Stimulated activated CD8-positive, alpha-beta memory T cell treated with anti-CD3 and anti-CD28 coated beads, Interleukin-4, amount 100 ng/mL, for 48 hours (primary cell): Measurements from ENCODE around the gene LIPG.
"Not testable (repeated sequence)": the region's sequence is repeated elsewhere in the genome, so short reads cannot be mapped to it uniquely, and the experiment has no call there.

Experiments used
- DNase-seq: peaks from one replicate; pipeline ENCODE4 v3.0.0-alpha.2; 2020

The LIPG gene

DNA sequence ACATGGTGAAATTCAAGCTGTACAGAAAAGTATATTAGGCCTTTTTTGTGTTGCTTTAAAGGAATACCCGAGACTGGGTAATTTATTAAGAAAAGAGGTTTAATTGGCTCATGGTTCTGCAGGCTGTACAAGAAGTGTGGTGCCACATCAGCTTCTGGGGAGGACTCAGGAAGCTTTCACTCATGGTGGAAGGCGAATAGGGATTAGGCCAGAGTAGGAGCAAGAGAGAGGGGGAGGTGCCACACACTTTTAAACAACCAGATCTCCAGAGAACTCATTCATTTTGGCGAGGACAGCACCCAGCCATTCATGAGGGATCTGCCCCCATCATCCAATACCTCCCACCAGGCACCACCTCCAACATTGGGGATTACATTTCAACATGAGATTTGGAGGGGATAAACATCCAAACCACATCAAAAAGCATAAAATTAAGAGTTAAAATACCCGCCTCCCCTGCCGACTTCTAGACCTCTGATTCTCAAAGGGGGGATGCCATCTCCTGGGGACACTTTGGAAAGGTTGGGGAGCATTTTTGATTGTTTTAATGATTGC lies 15.1 kb upstream of the LIPG start:
- no peak for DNase-seq

DNA sequence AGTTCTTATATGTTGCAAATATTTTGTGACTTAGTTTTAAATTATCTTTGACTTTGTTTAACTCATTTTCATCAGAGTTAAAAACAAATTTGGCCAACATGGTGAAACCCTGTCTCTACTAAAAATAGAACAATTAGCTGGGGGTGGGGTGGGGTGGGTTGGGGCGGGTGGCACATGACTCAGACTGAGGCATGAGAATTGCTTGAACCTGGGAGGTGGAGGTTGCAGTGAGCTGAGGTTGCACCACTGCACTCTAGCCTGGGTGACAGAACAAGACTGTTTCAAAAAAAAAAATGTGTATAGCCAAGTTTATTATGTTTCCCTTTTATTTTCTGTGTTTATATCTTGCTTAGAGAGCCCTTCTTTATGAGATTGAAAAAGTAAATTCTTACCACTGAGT lies 14.2 kb upstream of the LIPG start:
- no peak for DNase-seq

- DNase-seq, result no peak
Measured at GRCh38 chr18:49548229-49548636, 13.6 kb upstream of the LIPG start.

DNA sequence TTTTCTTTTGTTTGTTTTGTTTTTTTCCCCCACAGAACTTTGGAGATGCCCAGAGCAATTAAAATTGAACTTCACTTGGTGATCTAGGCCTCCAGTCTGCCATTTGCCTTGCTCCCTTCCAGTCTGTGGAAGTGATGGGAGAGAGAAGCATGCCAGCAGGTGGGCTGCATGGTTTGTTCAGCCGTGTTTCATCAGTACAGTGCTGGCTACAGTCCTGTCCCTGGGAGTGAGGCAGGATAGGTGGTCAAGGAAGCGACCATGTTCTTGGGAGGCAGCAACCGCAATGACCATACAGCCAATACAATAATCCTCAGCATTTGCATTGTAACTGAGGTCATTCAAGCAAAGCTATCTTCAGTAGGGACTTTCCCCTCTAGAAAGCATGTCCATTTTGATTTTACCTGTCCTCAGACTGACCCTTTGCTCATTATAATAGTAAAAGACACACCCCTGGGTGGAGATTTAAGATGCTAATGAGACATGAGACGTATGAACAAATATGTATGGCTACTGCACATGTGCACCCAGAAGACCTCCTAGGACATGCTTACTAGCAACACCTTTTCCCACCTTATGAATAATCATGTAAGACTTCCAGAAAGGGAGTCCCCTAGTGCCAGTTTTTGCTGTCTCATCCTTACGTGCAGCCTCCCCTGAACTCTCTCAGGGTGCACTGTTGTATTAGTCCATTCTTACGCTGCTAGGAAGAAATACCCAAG lies 11.1 kb upstream of the LIPG start:
- DNase-seq, result no peak

DNA sequence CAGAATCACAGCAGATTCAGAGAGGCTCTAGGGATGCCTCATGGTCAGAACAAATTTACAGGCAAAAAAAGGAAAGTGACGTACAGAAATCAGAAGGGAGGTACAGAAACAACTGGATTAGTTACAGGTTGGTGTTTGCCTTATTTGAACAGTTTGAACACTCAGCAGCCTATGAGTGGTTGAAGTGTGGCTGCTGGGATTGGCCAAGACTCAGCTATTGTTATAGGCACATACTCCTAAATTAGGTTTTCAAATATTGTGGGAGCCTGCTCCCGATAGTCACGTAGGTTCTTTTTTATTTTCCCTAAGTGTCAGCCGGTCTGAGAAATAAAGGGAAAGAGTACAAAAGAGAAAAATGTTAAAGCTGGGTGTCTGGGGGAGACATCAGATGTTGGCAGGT lies 8.9 kb upstream of the LIPG start:
- DNase-seq, result no peak

DNA sequence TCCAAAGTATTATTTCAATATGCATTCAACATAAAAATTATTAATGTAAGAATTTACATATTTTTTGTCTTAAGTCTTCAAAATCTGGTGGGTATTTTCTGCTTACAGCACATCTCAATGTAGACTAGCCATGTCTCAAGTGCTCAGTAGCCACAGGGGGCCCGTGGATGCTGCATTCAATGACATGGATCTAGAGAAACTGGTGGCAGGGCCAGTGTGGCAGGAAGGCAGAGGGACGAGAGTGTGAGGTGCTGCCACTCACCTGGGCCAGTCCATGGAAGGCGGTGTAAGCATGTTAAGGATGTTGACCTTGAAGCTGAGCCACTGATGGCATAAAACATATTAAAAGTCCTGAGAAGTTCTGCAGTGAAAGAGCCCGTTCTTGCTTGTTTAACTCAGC lies 6.2 kb upstream of the LIPG start:
- DNase-seq, result no peak

GRCh38 chr18:49558356-49558755 lies 3.5 kb upstream of the LIPG start:
- DNase-seq, result no peak

DNA sequence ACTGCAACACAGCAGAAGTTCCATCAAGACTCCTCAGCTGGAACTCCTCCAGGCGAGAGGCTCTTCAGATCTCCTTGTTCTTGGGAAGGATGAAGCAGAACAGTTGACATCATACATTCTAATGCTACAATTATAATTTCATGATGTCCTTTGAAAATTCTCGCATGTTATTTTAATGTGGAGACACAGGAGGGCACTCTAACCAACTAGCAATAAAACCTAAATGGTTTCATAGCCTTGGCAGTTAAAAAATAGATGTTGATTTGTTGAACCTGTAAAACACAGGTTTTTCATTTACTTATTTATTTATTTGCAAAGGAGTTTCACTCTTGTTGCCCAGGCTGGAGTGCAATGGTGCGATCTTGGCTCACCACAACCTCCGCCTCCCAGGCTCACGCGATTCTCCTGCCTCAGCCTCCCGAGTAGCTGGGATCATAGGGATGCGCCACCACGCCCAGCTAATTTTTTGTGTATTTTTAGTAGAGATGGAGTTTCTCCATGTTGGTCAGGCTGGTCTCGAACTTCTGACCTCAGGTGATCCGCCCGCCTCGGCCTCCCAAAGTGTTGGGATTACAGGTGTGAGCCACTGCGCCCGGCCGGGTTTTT lies 2.4 kb upstream of the LIPG start:
- DNase-seq, result not testable (repeated sequence)

GRCh38 chr18:49560277-49560623 lies 1.6 kb upstream of the LIPG start:
- DNase-seq, result no peak

DNA sequence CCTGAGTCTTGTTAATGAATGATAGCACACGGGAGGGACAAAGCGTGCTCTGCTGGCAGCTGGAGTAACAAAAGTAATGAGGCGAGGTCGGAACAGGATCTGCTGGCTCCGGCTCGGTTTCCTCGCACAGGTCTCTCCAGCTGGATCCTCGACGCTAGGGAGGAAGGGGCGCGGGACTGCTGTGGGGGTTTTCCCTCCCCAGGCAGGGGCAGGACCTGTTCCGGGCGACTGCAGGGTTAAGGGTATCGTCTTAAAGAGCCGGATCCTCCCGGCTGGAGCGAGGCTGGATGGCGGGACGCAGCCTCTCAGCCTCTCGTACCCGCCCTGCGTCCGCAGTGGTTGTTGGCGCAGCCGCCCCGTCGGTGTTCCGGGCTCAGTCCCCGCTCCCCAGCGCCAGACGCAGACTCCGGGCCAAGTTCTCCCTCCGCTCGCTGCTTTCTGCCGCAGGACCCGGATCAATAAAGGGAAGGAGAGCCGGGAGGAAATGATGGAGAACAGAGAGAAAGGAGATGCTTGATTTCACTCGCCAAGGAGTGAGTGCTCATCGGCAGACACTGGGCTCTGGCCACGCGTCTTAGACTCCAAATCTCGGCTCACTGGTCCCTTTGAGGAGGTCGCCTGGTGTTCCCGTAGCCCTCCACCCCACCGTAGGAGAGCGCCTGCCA lies 1.1 kb upstream of the LIPG start:
- no peak for DNase-seq

DNA sequence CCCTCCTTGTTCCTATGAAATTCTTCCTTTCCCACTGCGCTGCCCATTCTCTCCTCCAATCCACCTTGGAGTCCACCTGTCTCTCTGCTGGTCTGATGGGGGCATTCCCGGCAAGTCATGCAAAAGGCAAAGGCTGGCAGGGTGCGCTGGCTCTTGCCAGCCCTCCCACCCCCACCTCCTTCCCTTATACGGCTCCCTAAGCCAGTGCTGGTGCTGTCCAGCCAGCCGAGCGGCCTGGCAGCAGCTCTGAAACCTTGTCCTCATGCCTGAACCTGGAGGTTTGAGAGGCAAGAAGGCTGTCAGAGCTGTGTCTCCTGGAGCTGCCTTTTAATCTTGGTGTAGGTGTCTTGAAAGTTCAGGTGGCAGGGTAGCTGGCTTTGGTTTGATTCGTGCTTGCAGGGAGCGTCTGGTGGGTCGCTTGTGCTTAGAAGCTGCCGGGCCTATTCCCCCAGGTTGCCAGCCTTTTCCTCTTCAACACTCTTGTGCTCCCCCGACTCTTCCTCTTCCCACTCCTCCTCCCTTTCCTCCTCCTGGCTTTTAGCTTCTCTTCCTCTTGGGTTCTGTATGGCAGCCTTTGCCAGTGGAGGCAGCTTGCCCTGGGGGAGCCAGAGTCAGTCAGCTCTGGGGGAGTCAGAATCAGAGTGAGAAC lies 748 bp downstream of the LIPG start:
- no peak for DNase-seq

GRCh38 chr18:49563130-49563540 lies 1.3 kb downstream of the LIPG start:
- DNase-seq, result no peak

DNA sequence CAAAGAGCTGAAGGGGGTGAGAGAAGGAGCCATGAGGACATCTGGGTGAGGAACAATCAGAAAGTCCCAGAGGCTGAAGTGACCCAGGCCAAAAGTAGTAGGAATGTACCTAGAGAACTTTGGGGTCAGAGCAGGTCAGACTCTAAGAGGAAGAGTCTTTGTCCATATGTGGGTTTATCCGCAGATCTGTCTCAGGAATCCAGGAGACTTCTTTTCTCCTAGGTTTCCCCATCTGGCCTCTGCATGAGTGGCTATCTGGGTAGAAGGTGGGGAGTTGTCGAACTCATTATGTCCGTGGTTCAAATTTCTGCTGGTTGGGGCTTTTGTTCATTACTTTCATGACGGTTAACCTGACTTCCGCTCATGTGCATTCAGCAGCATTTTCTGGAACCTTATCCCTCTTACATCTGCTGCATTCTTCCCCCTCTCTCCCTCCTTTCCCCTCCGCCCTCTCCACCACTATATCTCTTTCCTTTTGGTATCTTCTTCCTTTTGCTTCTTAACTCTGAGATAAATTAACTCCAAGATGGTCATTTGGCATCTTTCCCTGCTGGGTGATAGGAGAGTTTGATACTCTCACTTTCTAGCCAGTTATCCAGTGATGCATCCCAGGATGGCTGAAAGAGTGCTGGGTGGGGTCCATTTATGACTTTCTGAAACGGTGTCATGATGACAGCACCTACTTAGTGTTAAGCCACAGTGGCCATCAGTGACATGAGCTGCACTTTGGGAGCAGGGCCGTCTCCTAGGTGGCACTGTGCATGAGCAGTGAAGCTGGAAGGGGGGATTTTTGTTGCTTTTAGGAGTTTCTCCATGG lies 2.1 kb downstream of the LIPG start:
- DNase-seq, result no peak

- no peak for DNase-seq
Measured at GRCh38 chr18:49564518-49564834, 2.6 kb downstream of the LIPG start.

DNA sequence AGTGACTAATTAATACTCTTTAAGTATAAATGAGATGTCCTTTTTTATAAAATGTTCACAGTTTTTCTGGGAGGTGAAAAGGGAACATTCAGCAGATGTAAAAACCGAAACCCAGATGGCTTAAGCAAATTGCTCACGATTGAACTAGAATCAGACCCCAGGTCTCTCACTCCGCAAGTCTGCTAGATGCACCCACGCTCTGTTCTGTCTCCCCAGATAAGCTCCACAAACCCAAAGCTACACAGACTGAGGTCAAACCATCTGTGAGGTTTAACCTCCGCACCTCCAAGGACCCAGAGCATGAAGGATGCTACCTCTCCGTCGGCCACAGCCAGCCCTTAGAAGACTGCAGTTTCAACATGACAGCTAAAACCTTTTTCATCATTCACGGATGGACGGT lies 3.2 kb downstream of the LIPG start:
- no peak for DNase-seq

GRCh38 chr18:49565612-49566011 lies 3.8 kb downstream of the LIPG start:
- DNase-seq, result no peak

- no peak for DNase-seq
Measured at GRCh38 chr18:49566217-49566770, 4.4 kb downstream of the LIPG start.

DNA sequence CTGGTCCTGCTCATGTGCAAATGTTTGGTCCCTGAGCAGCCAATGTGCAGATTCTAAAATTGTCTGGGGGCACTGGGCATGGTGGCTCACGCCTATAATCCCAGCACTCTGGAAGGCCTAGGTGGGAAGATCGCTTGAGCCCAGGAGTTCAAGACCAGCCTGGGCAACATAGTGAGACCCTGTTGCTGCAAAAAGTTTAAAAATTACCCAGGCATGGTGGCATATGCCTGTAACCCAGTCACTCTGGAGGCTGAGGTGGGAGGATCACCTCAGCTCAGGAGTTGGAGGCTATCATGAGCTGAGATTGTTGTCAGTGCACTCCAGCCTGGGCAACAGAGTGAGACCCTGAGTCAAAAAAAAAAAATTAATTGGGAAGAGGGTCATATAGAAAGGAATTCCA lies 5.1 kb downstream of the LIPG start:
- DNase-seq, result no peak

- no peak for DNase-seq
Measured at GRCh38 chr18:49569724-49570123, 7.9 kb downstream of the LIPG start.

DNA sequence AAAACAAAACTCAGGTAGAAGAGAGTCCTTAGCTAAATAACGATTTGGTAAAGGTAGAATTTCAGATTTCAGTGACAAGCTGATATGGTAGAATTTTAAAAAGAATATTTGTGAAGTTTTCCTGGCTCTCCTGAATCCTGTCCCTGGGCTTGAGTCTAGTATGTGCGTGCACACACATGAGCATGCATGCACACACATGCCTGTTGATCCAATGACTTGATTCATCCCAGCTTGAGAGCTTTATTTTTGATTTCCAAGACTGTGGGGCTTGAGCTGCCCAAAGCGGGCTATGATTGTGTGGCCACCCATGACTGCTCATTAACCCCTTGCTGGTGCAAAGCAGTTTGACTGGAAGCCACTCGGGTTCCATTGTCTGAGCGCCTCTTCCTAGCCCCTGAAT lies 9.0 kb downstream of the LIPG start:
- DNase-seq, result no peak

- DNase-seq, result no peak
Measured at GRCh38 chr18:49572611-49573345, 10.9 kb downstream of the LIPG start.

- DNase-seq, result no peak
Measured at GRCh38 chr18:49573835-49574234, 12.0 kb downstream of the LIPG start.
